ENCODE data around the gene SIGLEC15.

DNA sequence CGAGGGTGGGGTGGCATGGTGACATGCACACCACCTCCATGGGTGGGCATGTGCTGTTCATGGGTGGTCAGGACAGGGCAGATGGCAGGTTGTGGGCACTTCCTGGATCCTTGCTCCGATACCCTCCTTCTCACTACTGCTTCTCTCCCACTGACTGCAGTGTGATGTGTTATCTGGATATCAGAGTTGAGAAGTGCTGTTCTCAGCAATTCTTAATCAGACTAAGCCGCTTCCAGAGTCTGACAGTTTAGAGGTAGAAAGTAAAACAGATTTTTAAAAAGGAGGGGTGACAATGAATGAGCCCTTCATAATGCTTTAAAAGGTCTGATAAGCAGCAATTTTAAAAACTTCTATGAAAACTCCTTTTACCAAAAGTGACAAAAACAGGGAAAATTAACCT is 33.9 kb downstream of the SIGLEC15 start:
- TF ChIP-seq, protein P1, sequence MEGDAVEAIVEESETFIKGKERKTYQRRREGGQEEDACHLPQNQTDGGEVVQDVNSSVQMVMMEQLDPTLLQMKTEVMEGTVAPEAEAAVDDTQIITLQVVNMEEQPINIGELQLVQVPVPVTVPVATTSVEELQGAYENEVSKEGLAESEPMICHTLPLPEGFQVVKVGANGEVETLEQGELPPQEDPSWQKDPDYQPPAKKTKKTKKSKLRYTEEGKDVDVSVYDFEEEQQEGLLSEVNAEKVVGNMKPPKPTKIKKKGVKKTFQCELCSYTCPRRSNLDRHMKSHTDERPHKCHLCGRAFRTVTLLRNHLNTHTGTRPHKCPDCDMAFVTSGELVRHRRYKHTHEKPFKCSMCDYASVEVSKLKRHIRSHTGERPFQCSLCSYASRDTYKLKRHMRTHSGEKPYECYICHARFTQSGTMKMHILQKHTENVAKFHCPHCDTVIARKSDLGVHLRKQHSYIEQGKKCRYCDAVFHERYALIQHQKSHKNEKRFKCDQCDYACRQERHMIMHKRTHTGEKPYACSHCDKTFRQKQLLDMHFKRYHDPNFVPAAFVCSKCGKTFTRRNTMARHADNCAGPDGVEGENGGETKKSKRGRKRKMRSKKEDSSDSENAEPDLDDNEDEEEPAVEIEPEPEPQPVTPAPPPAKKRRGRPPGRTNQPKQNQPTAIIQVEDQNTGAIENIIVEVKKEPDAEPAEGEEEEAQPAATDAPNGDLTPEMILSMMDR (IDR thresholded peaks at IDR 0.05; ENCODE audit: low read depth, low read length), result no peak
- TF ChIP-seq EZH2phosphoT487 (IDR thresholded peaks at IDR 0.05; ENCODE audit: low read depth), result no peak
